ENCODE measurements around the gene OXA1L. TPM values are rescaled to one million over a fixed set of nuclear protein-coding genes. Genes with fewer than 3 reads are reported as not detected.
"Not testable (repeated sequence)": the region's sequence is repeated elsewhere in the genome, so short reads cannot be mapped to it uniquely, and the experiment has no call there.

The OXA1L gene
- total and polyA plus RNA-seq, 2 donors from 2014 or later, result 80.8 to 101 TPM

- Histone ChIP-seq H3K36me3 (ENCODE audit: control insufficient read depth in 2 of 3, insufficient read depth in 3 of 3, low read length in 3 of 3) (no peaks in the 10 kb centered on the region), H3K9me3 (ENCODE audit: control insufficient read depth in 2 of 3, insufficient read depth in 1 of 3, low read length in 3 of 3) (no peaks in the 10 kb centered on the region), H3K4me3 (ENCODE audit: low read length in 3 of 3) (no peak overlapping the region), H3K9ac (ENCODE audit: low read length in 3 of 3) (no peak overlapping the region), H3K27me3 (ENCODE audit: control insufficient read depth, insufficient read depth, low read length) (no peaks in the 10 kb centered on the region), H3K4me1 (ENCODE audit: control insufficient read depth in 2 of 3, insufficient read depth in 2 of 3, low read depth in 1 of 3, low read length in 3 of 3) (no peaks in the 10 kb centered on the region), H3K27ac (ENCODE audit: low read depth in 2 of 2, low read length in 2 of 2) (no peak overlapping the region)
- intact Hi-C loops (cut with DNase I), result no loop called here
- no peak for DNase-seq
- no peak for TF ChIP-seq CTCF (IDR thresholded peaks at IDR 0.05; ENCODE audit: borderline replicate concordance, extremely low read depth, insufficient read depth)
- FAIRE-seq, result no peak
Measured at GRCh38 chr14:22748631-22749068, 17.8 kb upstream of the OXA1L start.

GRCh38 chr14:22752422-22752821 is 14.1 kb upstream of the OXA1L start:
- Histone ChIP-seq H3K4me3 (ENCODE audit: low read length in 3 of 3) (no peak overlapping the region), H3K27me3 (ENCODE audit: control insufficient read depth, insufficient read depth, low read length) (no peaks in the 10 kb centered on the region), H3K27ac (ENCODE audit: low read depth in 2 of 2, low read length in 2 of 2) (no peak overlapping the region), H3K4me1 (ENCODE audit: control insufficient read depth in 2 of 3, insufficient read depth in 2 of 3, low read depth in 1 of 3, low read length in 3 of 3) (no peaks in the 10 kb centered on the region), H3K36me3 (ENCODE audit: control insufficient read depth in 2 of 3, insufficient read depth in 3 of 3, low read length in 3 of 3) (no peaks in the 10 kb centered on the region), H3K9me3 (ENCODE audit: control insufficient read depth in 2 of 3, insufficient read depth in 1 of 3, low read length in 3 of 3) (no peaks in the 10 kb centered on the region), H3K9ac (ENCODE audit: low read length in 3 of 3) (no peak overlapping the region)
- intact Hi-C loops (cut with DNase I), result no loop called here
- DNase-seq, result no peak
- no peak for TF ChIP-seq CTCF (IDR thresholded peaks at IDR 0.05; ENCODE audit: borderline replicate concordance, extremely low read depth, insufficient read depth)
- FAIRE-seq, result no peak

GRCh38 chr14:22753586-22753985 is 12.9 kb upstream of the OXA1L start:
- no peaks in the 10 kb centered on the region for H3K4me1 ChIP-seq (ENCODE audit: control insufficient read depth in 2 of 3, insufficient read depth in 2 of 3, low read depth in 1 of 3, low read length in 3 of 3)
- FAIRE-seq (no peak), DNase-seq (no peak)
- intact Hi-C loops (cut with DNase I), result no loop called here
- H3K36me3 ChIP-seq (ENCODE audit: control insufficient read depth in 2 of 3, insufficient read depth in 3 of 3, low read length in 3 of 3), result no peaks in the 10 kb centered on the region
- H3K4me3 ChIP-seq (ENCODE audit: low read length in 3 of 3), result no peak overlapping the region
- H3K27me3 ChIP-seq (ENCODE audit: control insufficient read depth, insufficient read depth, low read length), result no peaks in the 10 kb centered on the region
- no peak overlapping the region for H3K9ac ChIP-seq (ENCODE audit: low read length in 3 of 3)
- H3K27ac ChIP-seq (ENCODE audit: low read depth in 2 of 2, low read length in 2 of 2), result no peak overlapping the region
- H3K9me3 ChIP-seq (ENCODE audit: control insufficient read depth in 2 of 3, insufficient read depth in 1 of 3, low read length in 3 of 3), result no peaks in the 10 kb centered on the region
- TF ChIP-seq CTCF (IDR thresholded peaks at IDR 0.05; ENCODE audit: borderline replicate concordance, extremely low read depth, insufficient read depth), result no peak

GRCh38 chr14:22757972-22758650 is 8.4 kb upstream of the OXA1L start:
- H3K9me3 ChIP-seq (ENCODE audit: control insufficient read depth in 2 of 3, insufficient read depth in 1 of 3, low read length in 3 of 3); H3K36me3 ChIP-seq (ENCODE audit: control insufficient read depth in 2 of 3, insufficient read depth in 3 of 3, low read length in 3 of 3); H3K27me3 ChIP-seq (ENCODE audit: control insufficient read depth, insufficient read depth, low read length); H3K9ac ChIP-seq (ENCODE audit: low read length in 3 of 3); H3K4me3 ChIP-seq (ENCODE audit: low read length in 3 of 3); DNase-seq; FAIRE-seq; H3K27ac ChIP-seq (ENCODE audit: low read depth in 2 of 2, low read length in 2 of 2); H3K4me1 ChIP-seq (ENCODE audit: control insufficient read depth in 2 of 3, insufficient read depth in 2 of 3, low read depth in 1 of 3, low read length in 3 of 3); intact Hi-C loops (cut with DNase I): not testable (repeated sequence)

Data from kidney (tissue), 14 donors.